H1 (cell line): Measurements from ENCODE around the gene RRP1B.

Experiments used
- BCL11A ChIP-seq, 2 experiments: IDR thresholded peaks; one replicate each; pipeline ENCODE4 v1.6.1; 2011; ENCODE audit warnings: low read depth in 2 of 2, low read length in 2 of 2, mild to moderate bottlenecking in 2 of 2
- CBX5 ChIP-seq: fragments of 300-800, 300-1000 bp; sonication (generic); IDR thresholded peaks from 2 replicates; pipeline ENCODE4 v1.7.1; 2016; ENCODE audit warnings: antibody characterized with exemption, low read length, low read depth
- EP300 ChIP-seq, 2 experiments: IDR thresholded peaks; 1 replicate in 1 of 2; 2 replicates in 1 of 2; pipeline ENCODE4 v1.6.1; 2011 to 2012; ENCODE audit warnings: low read depth in 2 of 2, low read length in 2 of 2, mild to moderate bottlenecking in 2 of 2, borderline replicate concordance in 1 of 2, inconsistent platforms in 1 of 2, moderate library complexity in 1 of 2
- JUN ChIP-seq: IDR thresholded peaks from 2 replicates; pipeline ENCODE4 v1.6.1; 2011; ENCODE audit warnings: low read depth, mild to moderate bottlenecking, improper control_type of control experiment, low read length
- KDM1A ChIP-seq: fragments of 200-600, 300-600 bp; sonication (generic); IDR thresholded peaks from 2 replicates; pipeline ENCODE4 v1.7.1; 2016; ENCODE audit warnings: mild to moderate bottlenecking, low read length, borderline replicate concordance
- MAFK ChIP-seq: IDR thresholded peaks from 2 replicates; pipeline ENCODE4 v1.6.1; 2012; ENCODE audit warnings: low read depth, mild to moderate bottlenecking, improper control_type of control experiment, low read length
- POLR2A ChIP-seq, 2 experiments: IDR thresholded peaks; 1 replicate in 1 of 2; 2 replicates in 1 of 2; pipeline ENCODE4 v1.6.1; 2011; ENCODE audit warnings: low read depth in 2 of 2, low read length in 2 of 2, mild to moderate bottlenecking in 2 of 2; ENCODE audit errors: control extremely low read depth in 1 of 2
- RNF2 ChIP-seq: fragments of 200-900, 300-1000 bp; sonication (generic); IDR thresholded peaks from 2 replicates; pipeline ENCODE4 v1.7.1; 2016; ENCODE audit warnings: borderline replicate concordance, low read depth, mild to moderate bottlenecking, antibody characterized with exemption, low read length; ENCODE audit not compliant: poor library complexity, severe bottlenecking; ENCODE audit errors: missing control alignments
- SIN3A ChIP-seq, 2 experiments: IDR thresholded peaks in 1 of 2; conservative IDR thresholded peaks in 1 of 2; 2 replicates each; pipeline ENCODE4 v1.6.1; 2011 to 2012; ENCODE audit warnings: low read length in 2 of 2, improper control_type of control experiment in 1 of 2, low read depth in 1 of 2, mild to moderate bottlenecking in 1 of 2
- ZNF274 ChIP-seq: IDR thresholded peaks from 2 replicates; pipeline ENCODE4 v1.7.0; 2012; ENCODE audit warnings: low read length, borderline replicate concordance; ENCODE audit errors: extremely low read depth
- TF ChIP-seq, protein P1 (sequence below), 3 experiments: IDR thresholded peaks; 1 replicate in 2 of 3; 2 replicates in 1 of 3; pipeline versions ENCODE4 v1.5.1 to v1.6.1; 2011; ENCODE audit warnings: low read length in 3 of 3, mild to moderate bottlenecking in 3 of 3, inconsistent platforms in 2 of 3, low read depth in 1 of 3, moderate library complexity in 1 of 3; ENCODE audit not compliant: insufficient read depth in 1 of 3; ENCODE audit errors: control extremely low read depth in 1 of 3

DNA sequence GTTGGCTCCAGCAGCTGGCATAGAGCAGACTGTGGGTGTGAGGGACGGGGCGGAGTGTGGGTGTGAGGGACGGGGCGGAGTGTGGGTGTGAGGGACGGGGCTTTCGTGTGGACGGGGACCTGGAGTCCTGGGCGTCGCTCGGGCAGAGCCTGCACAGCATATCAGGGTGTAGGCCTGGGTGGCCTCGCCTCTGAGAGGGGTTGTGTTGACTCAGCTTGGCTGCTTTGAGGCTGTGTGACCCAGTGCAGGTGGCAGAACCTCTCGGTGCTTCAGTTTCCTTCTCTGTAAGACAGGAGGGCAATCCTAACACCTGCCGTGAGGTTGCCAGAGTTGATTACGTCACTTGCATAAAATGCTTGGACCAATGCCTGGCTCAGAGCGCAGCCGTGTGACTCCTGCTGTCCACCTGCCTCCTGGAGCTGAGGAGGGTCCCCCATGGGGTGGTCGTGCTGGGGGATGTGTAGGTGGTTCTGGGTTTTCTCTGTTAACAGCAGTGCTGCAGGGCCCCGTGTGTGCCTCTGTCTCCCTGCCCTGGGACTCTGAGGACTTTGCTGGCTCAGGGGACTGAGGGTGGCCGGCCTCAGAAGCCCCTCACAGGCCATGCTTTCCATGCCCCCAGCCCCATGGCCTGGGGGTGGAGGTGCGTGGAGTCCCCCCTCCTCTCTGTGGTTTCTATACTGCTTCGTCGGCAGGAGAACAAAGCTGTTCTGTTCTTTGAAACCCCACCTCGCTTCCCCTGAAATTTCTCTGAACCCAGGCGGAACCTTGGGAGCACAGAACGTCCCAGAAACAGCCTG is 75.0 kb downstream of the RRP1B start:
- TF ChIP-seq ZNF274 (no peak), JUN (no peak), POLR2A (IDR thresholded peaks at IDR 0.05; ENCODE audit: control extremely low read depth in 1 of 2, low read depth in 2 of 2, low read length in 2 of 2) (no peak), SIN3A (conservative IDR thresholded peaks at IDR 0.05 in 1 of 2, IDR thresholded peaks at IDR 0.05 in 1 of 2; ENCODE audit: low read depth in 1 of 2, low read length in 2 of 2) (no peak), KDM1A (no peak), MAFK (no peak), EP300 (IDR thresholded peaks at IDR 0.05; ENCODE audit: borderline replicate concordance in 1 of 2, low read depth in 2 of 2, low read length in 2 of 2) (no peak), RNF2 (no peak), CBX5 (no peak), BCL11A (IDR thresholded peaks at IDR 0.05; ENCODE audit: low read depth in 2 of 2, low read length in 2 of 2) (no peak)
- TF ChIP-seq, protein P1, sequence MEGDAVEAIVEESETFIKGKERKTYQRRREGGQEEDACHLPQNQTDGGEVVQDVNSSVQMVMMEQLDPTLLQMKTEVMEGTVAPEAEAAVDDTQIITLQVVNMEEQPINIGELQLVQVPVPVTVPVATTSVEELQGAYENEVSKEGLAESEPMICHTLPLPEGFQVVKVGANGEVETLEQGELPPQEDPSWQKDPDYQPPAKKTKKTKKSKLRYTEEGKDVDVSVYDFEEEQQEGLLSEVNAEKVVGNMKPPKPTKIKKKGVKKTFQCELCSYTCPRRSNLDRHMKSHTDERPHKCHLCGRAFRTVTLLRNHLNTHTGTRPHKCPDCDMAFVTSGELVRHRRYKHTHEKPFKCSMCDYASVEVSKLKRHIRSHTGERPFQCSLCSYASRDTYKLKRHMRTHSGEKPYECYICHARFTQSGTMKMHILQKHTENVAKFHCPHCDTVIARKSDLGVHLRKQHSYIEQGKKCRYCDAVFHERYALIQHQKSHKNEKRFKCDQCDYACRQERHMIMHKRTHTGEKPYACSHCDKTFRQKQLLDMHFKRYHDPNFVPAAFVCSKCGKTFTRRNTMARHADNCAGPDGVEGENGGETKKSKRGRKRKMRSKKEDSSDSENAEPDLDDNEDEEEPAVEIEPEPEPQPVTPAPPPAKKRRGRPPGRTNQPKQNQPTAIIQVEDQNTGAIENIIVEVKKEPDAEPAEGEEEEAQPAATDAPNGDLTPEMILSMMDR (IDR thresholded peaks at IDR 0.05; ENCODE audit: control extremely low read depth in 1 of 3, insufficient read depth in 1 of 3, low read depth in 1 of 3, low read length in 3 of 3) = no peak
